Endothelial cell of umbilical vein (primary cell): ENCODE data around the gene BCOR.

Source experiments
- CTCF ChIP-seq, 2 donors: IDR thresholded peaks; 1 replicate in 1 of 2; 2 replicates in 1 of 2; pipeline ENCODE4 v1.5.1; 2011; ENCODE audit warnings: low read length in 2 of 2, mild to moderate bottlenecking in 2 of 2, moderate library complexity in 2 of 2, control low read depth in 1 of 2, inconsistent platforms in 1 of 2, low read depth in 1 of 2; ENCODE audit not compliant: insufficient read depth in 1 of 2; ENCODE audit errors: extremely low read depth in 1 of 2
- EZH2 ChIP-seq: IDR thresholded peaks from 2 replicates; pipeline ENCODE4 v1.6.1; 2012; ENCODE audit warnings: borderline replicate concordance, low read depth, mild to moderate bottlenecking, moderate library complexity, low read length, inconsistent platforms; ENCODE audit not compliant: severe bottlenecking
- POLR2A ChIP-seq: IDR thresholded peaks from 2 replicates; pipeline ENCODE4 v1.6.1; 2012; ENCODE audit warnings: low read depth, mild to moderate bottlenecking, control low read depth, low read length
- POLR2AphosphoS5 ChIP-seq: IDR thresholded peaks from 2 replicates; pipeline ENCODE4 v1.6.1; 2012; ENCODE audit warnings: low read depth, mild to moderate bottlenecking, control low read depth, low read length, moderate library complexity; ENCODE audit not compliant: insufficient read depth

GRCh38 chrX:40039887-40040286 is 57.9 kb downstream of the BCOR start:
- TF ChIP-seq POLR2A (no peak), CTCF (IDR thresholded peaks at IDR 0.05; ENCODE audit: extremely low read depth in 1 of 2, insufficient read depth in 1 of 2, low read depth in 1 of 2, low read length in 2 of 2) (no peak), EZH2 (no peak), POLR2AphosphoS5 (no peak)
